Panc1 (cell line): ENCODE results near the gene MAP1LC3A. TPM values are rescaled to one million over a fixed set of nuclear protein-coding genes. Genes with fewer than 3 reads are reported as not detected.

Experiments
- ATAC-seq: fragments of 200-7000 bp; cut with Tn5 transposase; 2 replicates; pipeline ENCODE4 v1.9.1; 2020; ENCODE audit warnings: mild to moderate bottlenecking, moderate library complexity
- BruUV-seq: library from RNA; stranded (reverse); fragments of 400-500 nt; replicated peaks from 2 replicates; lab custom pipeline; 2021; lab: Mats Ljungman, UMichigan
- CTCF ChIA-PET: fragments of 300-600 bp; sonication (Branson Sonifier 250); formaldehyde crosslinking; loops from one replicate; lab custom pipeline; 2022; ENCODE audit warnings: antibody characterized with exemption; lab: Charles Lee
- POLR2A ChIA-PET: fragments of 300-600 bp; sonication (Branson Sonifier 250); formaldehyde crosslinking; loops from one replicate; lab custom pipeline; 2022; ENCODE audit warnings: antibody characterized with exemption; lab: Charles Lee
- DNase-seq: peaks from one replicate; pipeline ENCODE4 v3.0.0-alpha.2; 2010; ENCODE audit warnings: low read depth, low spot score
- H3K27ac ChIP-seq: 2 replicates; pipeline ENCODE4 v1.5.1; 2011; ENCODE audit warnings: mild to moderate bottlenecking, low read length, inconsistent platforms
- H3K27me3 ChIP-seq: fragments of 200-500 bp; sonication (Bioruptor generic); 2 replicates; pipeline ENCODE4 v1.6.0; 2014; ENCODE audit warnings: low read length, inconsistent platforms; ENCODE audit not compliant: control insufficient read depth, insufficient read depth
- H3K36me3 ChIP-seq: fragments of 200-500 bp; sonication (Bioruptor generic); 2 replicates; pipeline ENCODE4 v1.5.1; 2014; ENCODE audit warnings: inconsistent platforms, mild to moderate bottlenecking, low read length, moderate library complexity; ENCODE audit not compliant: control insufficient read depth, insufficient read depth
- H3K4me1 ChIP-seq: 2 replicates; pipeline ENCODE4 v1.5.1; 2011; ENCODE audit warnings: inconsistent platforms, mild to moderate bottlenecking, low read length, moderate library complexity; ENCODE audit not compliant: control insufficient read depth, insufficient read depth
- H3K4me3 ChIP-seq, 2 experiments: 2 replicates each; pipeline ENCODE4 v1.5.1; 2011 to 2012; ENCODE audit warnings: low read depth in 2 of 2, low read length in 2 of 2, mild to moderate bottlenecking in 2 of 2, inconsistent platforms in 1 of 2, moderate library complexity in 1 of 2
- H3K9me3 ChIP-seq: fragments of 200-500 bp; sonication (Bioruptor generic); 2 replicates; pipeline ENCODE4 v1.5.1; 2014; ENCODE audit warnings: low read depth, mild to moderate bottlenecking, inconsistent platforms, low read length, moderate library complexity; ENCODE audit not compliant: control insufficient read depth, insufficient read depth
- CTCF ChIP-seq: fragments of 450-650 bp; IDR thresholded peaks from 2 replicates; pipeline ENCODE4 v1.5.1; 2017; ENCODE audit warnings: mild to moderate bottlenecking
- POLR2AphosphoS5 ChIP-seq: IDR thresholded peaks from 2 replicates; pipeline ENCODE4 v1.6.1; 2012; ENCODE audit warnings: mild to moderate bottlenecking, low read depth, low read length, moderate library complexity
- SIN3A ChIP-seq: IDR thresholded peaks from 2 replicates; pipeline ENCODE4 v1.6.1; 2012; ENCODE audit warnings: low read depth, mild to moderate bottlenecking, low read length, moderate library complexity, borderline replicate concordance; ENCODE audit not compliant: insufficient read depth
- TCF7L2 ChIP-seq: IDR thresholded peaks from 2 replicates; pipeline ENCODE4 v1.6.1; 2011; ENCODE audit warnings: mild to moderate bottlenecking, low read depth, low read length, inconsistent platforms
- in situ Hi-C: cut with HindIII; loops from 2 replicates; pipeline ENCODE4 v1.10.0; 2016; ENCODE audit warnings: low sequenced_read_pairs, low pct_unique_long_range_greater_than_20kb
- intact Hi-C: fragments of 100-400 bp; cut with micrococcal nuclease; formaldehyde crosslinking; loops from one replicate; pipeline ENCODE4 v1.10.0; 2022; ENCODE audit not compliant: unreplicated experiment
- total RNA-seq: library from RNA; stranded (reverse); gene quantifications from one replicate; pipeline ENCODE4 v1.2.1, GENCODE V29; 2021; ENCODE audit not compliant: unreplicated experiment
- TF ChIP-seq, protein P1 (sequence below), 2 experiments: IDR thresholded peaks; 2 replicates each; pipeline ENCODE4 v1.6.1; 2011 to 2012; ENCODE audit warnings: low read depth in 2 of 2, control low read depth in 1 of 2, low read length in 1 of 2, mild to moderate bottlenecking in 1 of 2, moderate library complexity in 1 of 2; ENCODE audit not compliant: insufficient read depth in 1 of 2

The MAP1LC3A gene
- total RNA-seq, 1 experiment from 2014 or later: 25.1 TPM

DNA sequence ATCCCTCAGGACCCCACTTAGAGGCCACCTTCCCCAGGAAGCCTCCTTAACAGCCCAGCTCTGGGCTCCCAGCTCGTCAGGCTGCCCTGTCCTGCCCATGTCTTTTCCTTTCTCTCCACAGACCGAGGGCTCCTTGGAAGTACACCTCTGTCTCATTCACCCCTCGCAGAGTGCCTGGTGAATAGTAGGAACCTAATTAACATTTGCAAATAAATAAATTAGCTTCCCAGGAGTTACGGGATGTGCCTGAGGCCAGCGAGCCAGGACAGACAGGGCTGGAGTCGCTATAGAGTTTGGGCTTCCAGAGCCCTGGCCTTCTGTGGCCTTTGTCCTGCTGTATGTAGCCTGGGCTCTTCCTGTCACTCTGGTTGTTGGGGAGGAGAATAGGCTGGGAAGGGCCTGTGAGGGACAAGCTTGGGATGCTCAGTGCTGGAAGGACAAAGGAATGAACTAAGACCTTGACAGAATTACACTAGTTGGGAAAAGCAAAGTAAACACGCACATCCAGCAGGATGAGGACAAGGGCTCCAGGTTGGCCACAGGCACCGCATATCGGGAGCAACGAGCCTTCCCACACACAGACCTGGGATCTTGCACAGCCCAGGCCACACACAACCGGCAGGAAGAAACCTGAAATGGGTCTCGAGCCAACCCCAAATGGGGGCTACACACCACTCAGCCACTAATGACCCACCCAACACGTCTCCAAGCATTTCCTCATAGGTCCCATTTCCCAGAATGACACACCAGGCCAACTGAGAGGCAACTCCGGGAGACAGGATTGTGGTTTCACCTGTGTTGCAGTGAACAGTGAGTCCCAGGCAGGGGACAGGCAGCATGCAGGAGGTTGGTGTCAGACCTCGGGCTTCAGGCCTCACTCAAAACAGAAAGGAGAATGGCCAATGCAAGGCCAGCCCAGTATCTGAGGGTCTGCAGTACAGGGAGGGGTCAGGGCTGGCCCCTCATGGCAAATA lies 9.7 kb downstream of the MAP1LC3A start:
- ChIA-PET POLR2A (interaction anchor here (0.6 kb wide), 2 partner anchors 159 to 171 kb away, joined by 5 to 6 read pairs; no protein-coding TSS in a partner anchor), CTCF (interaction anchor here (0.5 kb wide), 1 partner anchor 275 kb away, joined by 9 read pairs; no protein-coding TSS in a partner anchor)
- no TSS peak for BruUV-seq
- ATAC-seq (no peak), DNase-seq (no peak)
- no peaks in the 10 kb centered on the region for H3K27me3 ChIP-seq
- TF ChIP-seq CTCF (no peak), SIN3A (no peak)
- H3K4me1 ChIP-seq: no peaks in the 10 kb centered on the region
- no peaks in the 10 kb centered on the region for H3K9me3 ChIP-seq
- no peak overlapping the region for H3K4me3 ChIP-seq
- no peaks in the 10 kb centered on the region; the same call in 1 of the 2 replicates for H3K36me3 ChIP-seq
- H3K27ac ChIP-seq: no peak overlapping the region
- intact Hi-C loops: loop anchor here (10.0 kb wide), 1 partner anchor 137 kb away; the partner anchor contains the start of gene TP53INP2
- in situ Hi-C loops: no loop called here

GRCh38 chr20:34569598-34569997 lies 11.1 kb downstream of the MAP1LC3A start:
- Histone ChIP-seq H3K9me3 (no peaks in the 10 kb centered on the region), H3K36me3 (no peaks in the 10 kb centered on the region; the same call in 1 of the 2 replicates), H3K4me1 (no peaks in the 10 kb centered on the region), H3K27me3 (no peaks in the 10 kb centered on the region), H3K4me3 (no peak overlapping the region), H3K27ac (no peak overlapping the region)
- ChIA-PET CTCF (no interaction called here), POLR2A (no interaction called here)
- TF ChIP-seq SIN3A (no peak), POLR2AphosphoS5 (no peak), CTCF (no peak), TCF7L2 (no peak)
- TF ChIP-seq, protein P1, sequence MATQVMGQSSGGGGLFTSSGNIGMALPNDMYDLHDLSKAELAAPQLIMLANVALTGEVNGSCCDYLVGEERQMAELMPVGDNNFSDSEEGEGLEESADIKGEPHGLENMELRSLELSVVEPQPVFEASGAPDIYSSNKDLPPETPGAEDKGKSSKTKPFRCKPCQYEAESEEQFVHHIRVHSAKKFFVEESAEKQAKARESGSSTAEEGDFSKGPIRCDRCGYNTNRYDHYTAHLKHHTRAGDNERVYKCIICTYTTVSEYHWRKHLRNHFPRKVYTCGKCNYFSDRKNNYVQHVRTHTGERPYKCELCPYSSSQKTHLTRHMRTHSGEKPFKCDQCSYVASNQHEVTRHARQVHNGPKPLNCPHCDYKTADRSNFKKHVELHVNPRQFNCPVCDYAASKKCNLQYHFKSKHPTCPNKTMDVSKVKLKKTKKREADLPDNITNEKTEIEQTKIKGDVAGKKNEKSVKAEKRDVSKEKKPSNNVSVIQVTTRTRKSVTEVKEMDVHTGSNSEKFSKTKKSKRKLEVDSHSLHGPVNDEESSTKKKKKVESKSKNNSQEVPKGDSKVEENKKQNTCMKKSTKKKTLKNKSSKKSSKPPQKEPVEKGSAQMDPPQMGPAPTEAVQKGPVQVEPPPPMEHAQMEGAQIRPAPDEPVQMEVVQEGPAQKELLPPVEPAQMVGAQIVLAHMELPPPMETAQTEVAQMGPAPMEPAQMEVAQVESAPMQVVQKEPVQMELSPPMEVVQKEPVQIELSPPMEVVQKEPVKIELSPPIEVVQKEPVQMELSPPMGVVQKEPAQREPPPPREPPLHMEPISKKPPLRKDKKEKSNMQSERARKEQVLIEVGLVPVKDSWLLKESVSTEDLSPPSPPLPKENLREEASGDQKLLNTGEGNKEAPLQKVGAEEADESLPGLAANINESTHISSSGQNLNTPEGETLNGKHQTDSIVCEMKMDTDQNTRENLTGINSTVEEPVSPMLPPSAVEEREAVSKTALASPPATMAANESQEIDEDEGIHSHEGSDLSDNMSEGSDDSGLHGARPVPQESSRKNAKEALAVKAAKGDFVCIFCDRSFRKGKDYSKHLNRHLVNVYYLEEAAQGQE (IDR thresholded peaks at IDR 0.05; ENCODE audit: insufficient read depth in 1 of 2, low read depth in 2 of 2, low read length in 1 of 2): no peak
- ATAC-seq: no peak
- in situ Hi-C loops (no loop called here), intact Hi-C loops (loop anchor here (10.0 kb wide), 1 partner anchor 135 kb away; the partner anchor contains the start of gene TP53INP2)
- no TSS peak for BruUV-seq
- no peak for DNase-seq
